GM12874 (cell line): ENCODE data around the gene GCN1.

Experiments
- CTCF ChIP-seq: IDR thresholded peaks from 2 replicates; pipeline ENCODE4 v1.5.1; 2011; ENCODE audit warnings: low read depth, mild to moderate bottlenecking, control low read depth, low read length, moderate library complexity; ENCODE audit not compliant: insufficient read depth

The GCN1 gene

GRCh38 chr12:120175062-120175461 lies 19.5 kb downstream of the GCN1 start:
- TF ChIP-seq CTCF: no peak

- TF ChIP-seq CTCF: no peak
These were observed 22.5 kb downstream of the GCN1 start for GRCh38 chr12:120172053-120172452.

GRCh38 chr12:120170631-120171030 lies 23.9 kb downstream of the GCN1 start:
- TF ChIP-seq CTCF: no peak

- TF ChIP-seq CTCF: no peak
These were observed 24.6 kb downstream of the GCN1 start for GRCh38 chr12:120169946-120170345.

- TF ChIP-seq CTCF: no peak
These were observed 26.2 kb downstream of the GCN1 start for GRCh38 chr12:120168337-120168736.

GRCh38 chr12:120167529-120168095 lies 26.9 kb downstream of the GCN1 start:
- no peak for TF ChIP-seq CTCF

GRCh38 chr12:120164293-120164692 lies 30.2 kb downstream of the GCN1 start:
- no peak for TF ChIP-seq CTCF
